A673 (cell line): Measurements from ENCODE around the gene PKD2L2. TPM values are rescaled to one million over a fixed set of nuclear protein-coding genes. Genes with fewer than 3 reads are reported as not detected.
"Not testable (repeated sequence)": the region's sequence is repeated elsewhere in the genome, so short reads cannot be mapped to it uniquely, and the experiment has no call there.

Experiments used
- BruUV-seq: library from RNA; stranded (reverse); fragments of 400-500 nt; replicated peaks from 2 replicates; lab custom pipeline; 2021; lab: Mats Ljungman, UMichigan
- CTCF ChIA-PET: fragments of 300-600 bp; sonication (Branson Sonifier 250); formaldehyde crosslinking; loops from one replicate; lab custom pipeline; 2022; ENCODE audit warnings: antibody characterized with exemption; lab: Charles Lee
- POLR2A ChIA-PET: fragments of 300-600 bp; sonication (Branson Sonifier 250); formaldehyde crosslinking; loops from one replicate; lab custom pipeline; 2022; ENCODE audit warnings: antibody characterized with exemption; ENCODE audit not compliant: low non-redundant PET; lab: Charles Lee
- DNase-seq: peaks from one replicate; pipeline ENCODE4 v3.0.0-alpha.2; 2015; ENCODE audit warnings: low spot score
- H3K27ac ChIP-seq: fragments of 200-600 bp; sonication (generic); 2 replicates; pipeline ENCODE4 v1.5.1; 2016; ENCODE audit warnings: mixed run types, low read depth, mild to moderate bottlenecking, mixed read lengths, antibody characterized with exemption, low read length; ENCODE audit not compliant: poor library complexity, severe bottlenecking
- H3K27me3 ChIP-seq: fragments of 200-600 bp; sonication (generic); replicated peaks from 2 replicates; pipeline ENCODE4 v1.6.1; 2017; ENCODE audit warnings: mixed run types, low read depth, mild to moderate bottlenecking, mixed read lengths, antibody characterized with exemption, low read length; ENCODE audit not compliant: insufficient read depth, poor library complexity
- H3K36me3 ChIP-seq: fragments of 200-600 bp; sonication (generic); 2 replicates; pipeline ENCODE4 v1.6.1; 2016; ENCODE audit warnings: mixed run types, mild to moderate bottlenecking, mixed read lengths, antibody characterized with exemption, low read length; ENCODE audit not compliant: insufficient read depth, poor library complexity, severe bottlenecking
- H3K4me1 ChIP-seq: fragments of 200-600 bp; sonication (generic); 2 replicates; pipeline ENCODE4 v1.6.1; 2017; ENCODE audit warnings: mixed run types, mild to moderate bottlenecking, mixed read lengths, antibody characterized with exemption, low read length; ENCODE audit not compliant: insufficient read depth, poor library complexity, severe bottlenecking
- H3K4me3 ChIP-seq: fragments of 200-600 bp; sonication (generic); 2 replicates; pipeline ENCODE4 v1.5.1; 2016; ENCODE audit warnings: low read depth, mixed run types, mild to moderate bottlenecking, mixed read lengths, low read length; ENCODE audit not compliant: poor library complexity, severe bottlenecking
- H3K9me3 ChIP-seq: fragments of 200-600 bp; sonication (generic); 2 replicates; pipeline ENCODE4 v1.6.1; 2016; ENCODE audit warnings: mixed run types, low read depth, mild to moderate bottlenecking, mixed read lengths, antibody characterized with exemption, low read length; ENCODE audit not compliant: poor library complexity, severe bottlenecking
- EZH2 ChIP-seq: fragments of 200-600 bp; sonication (generic); IDR thresholded peaks from 2 replicates; pipeline ENCODE4 v1.6.1; 2017; ENCODE audit warnings: borderline replicate concordance, low read depth, mild to moderate bottlenecking, mixed read lengths, antibody characterized with exemption, low read length; ENCODE audit not compliant: poor library complexity, severe bottlenecking
- intact Hi-C: fragments of 100-400 bp; cut with micrococcal nuclease; formaldehyde crosslinking; loops from one replicate; pipeline ENCODE4 v1.10.0; 2022; ENCODE audit not compliant: unreplicated experiment
- total RNA-seq: library from RNA; stranded (reverse); gene quantifications from 2 replicates; pipeline ENCODE4 v1.2.3, GENCODE V29; 2021
- TF ChIP-seq, protein P1 (sequence below): fragments of 300-800, 200-600 bp; sonication (generic); conservative IDR thresholded peaks from 2 replicates; pipeline ENCODE4 v1.5.1; 2017; ENCODE audit warnings: low read depth, mild to moderate bottlenecking, antibody characterized with exemption, low read length, moderate library complexity, mixed read lengths

The PKD2L2 gene
- total RNA-seq, 1 experiment from 2014 or later = not detected

DNA sequence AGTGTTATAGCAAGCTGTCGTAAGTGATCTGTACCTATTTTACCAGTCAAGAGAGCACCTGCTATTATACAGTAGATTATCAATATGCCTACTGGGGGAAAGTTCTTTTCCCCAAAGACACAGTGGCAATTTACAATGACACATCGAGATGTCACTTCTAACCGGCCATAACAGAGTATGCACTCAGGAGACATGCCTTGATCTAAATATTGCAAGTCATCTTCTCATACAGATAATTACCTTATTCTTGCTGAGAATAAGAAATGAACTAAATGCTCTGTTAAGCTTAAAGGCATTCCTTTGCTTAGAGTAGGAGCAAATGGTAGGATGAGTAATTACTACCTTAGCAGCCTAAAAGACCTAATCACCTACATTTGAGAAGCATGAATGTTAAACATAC lies 71.6 kb downstream of the PKD2L2 start:
- no peak for DNase-seq
- H3K4me1 ChIP-seq = no peaks in the 10 kb centered on the region
- H3K4me3 ChIP-seq = no peak overlapping the region
- CTCF ChIA-PET = no interaction called here
- H3K36me3 ChIP-seq = peaks cover 18% of the 10 kb centered on the region
- BruUV-seq = no TSS peak
- intact Hi-C loops = no loop called here
- H3K27ac ChIP-seq = no peak overlapping the region
- H3K27me3 ChIP-seq = no peaks in the 10 kb centered on the region
- no peaks in the 10 kb centered on the region for H3K9me3 ChIP-seq
- POLR2A ChIA-PET = no interaction called here
- TF ChIP-seq EZH2 = no peak
- TF ChIP-seq, protein P1, sequence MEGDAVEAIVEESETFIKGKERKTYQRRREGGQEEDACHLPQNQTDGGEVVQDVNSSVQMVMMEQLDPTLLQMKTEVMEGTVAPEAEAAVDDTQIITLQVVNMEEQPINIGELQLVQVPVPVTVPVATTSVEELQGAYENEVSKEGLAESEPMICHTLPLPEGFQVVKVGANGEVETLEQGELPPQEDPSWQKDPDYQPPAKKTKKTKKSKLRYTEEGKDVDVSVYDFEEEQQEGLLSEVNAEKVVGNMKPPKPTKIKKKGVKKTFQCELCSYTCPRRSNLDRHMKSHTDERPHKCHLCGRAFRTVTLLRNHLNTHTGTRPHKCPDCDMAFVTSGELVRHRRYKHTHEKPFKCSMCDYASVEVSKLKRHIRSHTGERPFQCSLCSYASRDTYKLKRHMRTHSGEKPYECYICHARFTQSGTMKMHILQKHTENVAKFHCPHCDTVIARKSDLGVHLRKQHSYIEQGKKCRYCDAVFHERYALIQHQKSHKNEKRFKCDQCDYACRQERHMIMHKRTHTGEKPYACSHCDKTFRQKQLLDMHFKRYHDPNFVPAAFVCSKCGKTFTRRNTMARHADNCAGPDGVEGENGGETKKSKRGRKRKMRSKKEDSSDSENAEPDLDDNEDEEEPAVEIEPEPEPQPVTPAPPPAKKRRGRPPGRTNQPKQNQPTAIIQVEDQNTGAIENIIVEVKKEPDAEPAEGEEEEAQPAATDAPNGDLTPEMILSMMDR = no peak

DNA sequence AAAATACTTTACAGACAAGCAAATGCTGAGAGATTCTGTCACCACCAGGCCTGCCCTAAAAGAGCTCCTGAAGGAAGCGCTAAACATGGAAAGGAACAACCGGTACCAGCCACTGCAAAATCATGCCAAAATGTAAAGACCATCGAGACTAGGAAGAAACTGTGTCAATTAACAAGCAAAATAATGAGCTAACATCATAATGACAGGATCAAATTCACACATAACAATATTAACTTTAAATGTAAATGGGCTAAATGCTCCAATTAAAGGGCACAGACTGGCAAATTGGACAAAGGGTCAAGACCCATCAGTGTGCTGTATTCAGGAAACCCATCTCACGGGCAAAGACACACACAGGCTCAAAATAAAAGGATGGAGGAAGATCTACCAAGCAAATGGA lies 81.1 kb downstream of the PKD2L2 start:
- H3K9me3 ChIP-seq, intact Hi-C loops, DNase-seq, H3K27me3 ChIP-seq, H3K4me3 ChIP-seq, POLR2A ChIA-PET, BruUV-seq, CTCF ChIA-PET, H3K27ac ChIP-seq, H3K4me1 ChIP-seq: not testable (repeated sequence)
- H3K36me3 ChIP-seq = peaks cover 15% of the 10 kb centered on the region

DNA sequence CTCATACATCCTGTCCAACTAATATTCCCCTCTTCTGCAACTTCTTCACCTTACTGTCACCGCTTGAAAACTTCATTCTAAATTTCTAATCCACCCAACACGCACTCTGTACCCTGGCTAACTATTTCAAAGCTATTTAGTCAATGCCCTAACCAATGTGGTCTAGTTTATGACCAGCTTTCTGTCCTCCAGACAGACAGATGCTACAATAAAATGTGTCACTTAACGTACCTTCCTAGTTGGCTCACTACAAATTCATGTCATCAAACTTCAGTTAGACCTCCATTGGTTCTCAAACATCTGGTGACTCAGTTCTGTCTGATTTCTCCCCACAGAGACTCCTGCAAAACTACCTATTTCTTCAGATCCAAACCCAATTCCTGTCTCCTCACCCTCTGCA lies 86.0 kb downstream of the PKD2L2 start:
- POLR2A ChIA-PET = no interaction called here
- Histone ChIP-seq H3K36me3 (peaks cover 12% of the 10 kb centered on the region), H3K27me3 (no peaks in the 10 kb centered on the region), H3K4me1 (no peaks in the 10 kb centered on the region), H3K27ac (no peak overlapping the region), H3K9me3 (no peaks in the 10 kb centered on the region), H3K4me3 (no peak overlapping the region)
- TF ChIP-seq, protein P1 = no peak
- TF ChIP-seq EZH2 = no peak
- CTCF ChIA-PET = no interaction called here
- no TSS peak for BruUV-seq
- intact Hi-C loops = no loop called here
- no peak for DNase-seq

DNA sequence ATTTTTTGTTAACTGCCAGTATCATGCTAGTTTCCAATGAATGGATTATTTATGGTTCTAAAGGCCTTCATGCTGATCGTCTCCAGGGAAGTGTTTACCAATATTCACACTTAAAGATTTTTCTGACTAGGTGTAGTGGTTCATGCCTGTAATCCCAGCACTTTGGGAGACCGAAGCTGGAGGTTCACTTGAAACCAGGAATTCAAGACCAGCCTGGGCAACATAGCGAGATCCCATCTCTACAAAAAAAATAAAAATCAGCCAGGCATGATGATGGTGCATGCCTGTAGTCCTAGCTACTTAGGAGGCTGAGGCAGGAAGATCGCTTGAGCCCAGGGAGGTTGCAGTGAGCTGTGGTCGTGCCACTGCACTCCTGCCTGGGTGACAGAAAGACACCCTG lies 100.2 kb downstream of the PKD2L2 start:
- no peak for TF ChIP-seq EZH2
- TF ChIP-seq, protein P1 = no peak
- ChIA-PET POLR2A (no interaction called here), CTCF (no interaction called here)

More for the DNA sequence above, 100.2 kb downstream of the PKD2L2 start:
- no peak for DNase-seq
- Histone ChIP-seq H3K4me1 (peaks cover 5% of the 10 kb centered on the region), H3K4me3 (no peak overlapping the region), H3K36me3 (peaks cover 3% of the 10 kb centered on the region), H3K27ac (no peak overlapping the region), H3K27me3 (no peaks in the 10 kb centered on the region), H3K9me3 (no peaks in the 10 kb centered on the region)
- intact Hi-C loops = no loop called here
- BruUV-seq = no TSS peak
